PC-9 (cell line): ENCODE results near the gene CBLN4. TPM values are rescaled to one million over a fixed set of nuclear protein-coding genes. Genes with fewer than 3 reads are reported as not detected.

Experiments used
- BruUV-seq: library from RNA; stranded (reverse); fragments of 400-500 nt; replicated peaks from 2 replicates; lab custom pipeline; 2021; lab: Mats Ljungman, UMichigan
- CTCF ChIA-PET: fragments of 300-600 bp; sonication (Branson Sonifier 250); formaldehyde crosslinking; loops from one replicate; lab custom pipeline; 2022; ENCODE audit warnings: antibody characterized with exemption; lab: Charles Lee
- POLR2A ChIA-PET: fragments of 300-600 bp; sonication (Branson Sonifier 250); formaldehyde crosslinking; loops from one replicate; lab custom pipeline; 2022; ENCODE audit warnings: antibody characterized with exemption; ENCODE audit not compliant: unreplicated experiment; lab: Charles Lee
- DNase-seq, 2 experiments: peaks; one replicate each; pipeline versions ENCODE4 v3.0.0 to v3.0.0-alpha.2; 2015 to 2022; ENCODE audit warnings: mixed read lengths in 1 of 2
- H2AFZ ChIP-seq: fragments of 200-600 bp; sonication (generic); 2 replicates; pipeline ENCODE4 v1.8.1; 2017; ENCODE audit warnings: antibody characterized with exemption
- H3F3A ChIP-seq: fragments of 200-600 bp; sonication (generic); 2 replicates; pipeline ENCODE4 v1.8.1; 2017; ENCODE audit warnings: antibody characterized with exemption, mild to moderate bottlenecking, low read depth; ENCODE audit not compliant: insufficient read depth
- H3K27ac ChIP-seq: fragments of 200-600 bp; sonication (generic); 2 replicates; pipeline ENCODE4 v1.6.1; 2016; ENCODE audit warnings: mixed run types
- H3K27me3 ChIP-seq: fragments of 200-600 bp; sonication (generic); 2 replicates; pipeline ENCODE4 v1.6.1; 2016; ENCODE audit warnings: low read depth, mixed run types; ENCODE audit not compliant: insufficient read depth
- H3K36me3 ChIP-seq: fragments of 200-600 bp; sonication (generic); 2 replicates; pipeline ENCODE4 v1.6.1; 2016; ENCODE audit warnings: low read depth, mixed run types
- H3K4me1 ChIP-seq: fragments of 200-600 bp; sonication (generic); replicated peaks from 2 replicates; pipeline ENCODE4 v1.6.1; 2016; ENCODE audit warnings: mixed run types; ENCODE audit not compliant: insufficient read depth
- H3K4me2 ChIP-seq: fragments of 200-600 bp; sonication (generic); 2 replicates; pipeline ENCODE4 v1.6.1; 2017; ENCODE audit warnings: mixed run types
- H3K4me3 ChIP-seq: fragments of 200-600 bp; sonication (generic); 2 replicates; pipeline ENCODE4 v1.6.1; 2016; ENCODE audit warnings: mixed run types
- H3K79me2 ChIP-seq: fragments of 200-600 bp; sonication (generic); 2 replicates; pipeline ENCODE4 v1.6.1; 2017; ENCODE audit warnings: low read depth, mixed run types
- H3K9me2 ChIP-seq: fragments of 200-600 bp; sonication (generic); 2 replicates; pipeline ENCODE4 v1.8.1; 2017; ENCODE audit warnings: mild to moderate bottlenecking; ENCODE audit not compliant: insufficient read depth
- H3K9me3 ChIP-seq: fragments of 200-600 bp; sonication (generic); 2 replicates; pipeline ENCODE4 v1.8.1; 2016; ENCODE audit warnings: low read depth; ENCODE audit not compliant: insufficient read depth
- H4K20me1 ChIP-seq: fragments of 200-600 bp; sonication (generic); 2 replicates; pipeline ENCODE4 v1.8.1; 2017; ENCODE audit not compliant: insufficient read depth
- EZH2 ChIP-seq: fragments of 200-600 bp; sonication (generic); IDR thresholded peaks from 2 replicates; pipeline ENCODE4 v1.8.0; 2017; ENCODE audit warnings: antibody characterized with exemption, low read depth
- intact Hi-C: fragments of 100-400 bp; cut with micrococcal nuclease; formaldehyde crosslinking; loops from one replicate; pipeline ENCODE4 v1.10.0; 2022; ENCODE audit not compliant: unreplicated experiment
- total RNA-seq: library from RNA; stranded (reverse); gene quantifications from 2 replicates; pipeline ENCODE4 v1.2.3, GENCODE V29; 2021
- TF ChIP-seq, protein P1 (sequence below): fragments of 200-600 bp; sonication (generic); conservative IDR thresholded peaks from 2 replicates; pipeline ENCODE4 v1.6.1; 2017; ENCODE audit warnings: mixed run types, antibody characterized with exemption, mild to moderate bottlenecking, moderate library complexity

Gene CBLN4
- total RNA-seq, 1 experiment from 2014 or later, result not detected

- intact Hi-C loops, result no loop called here
- H3F3A ChIP-seq, result no peaks in the 10 kb centered on the region
- H3K79me2 ChIP-seq, result no peaks in the 10 kb centered on the region
- no peak overlapping the region for H2AFZ ChIP-seq
- H4K20me1 ChIP-seq, result no peaks in the 10 kb centered on the region
- no peak overlapping the region for H3K27ac ChIP-seq
- H3K4me2 ChIP-seq, result no peak overlapping the region
- no peaks in the 10 kb centered on the region for H3K36me3 ChIP-seq
- ChIA-PET CTCF (no interaction called here), POLR2A (no interaction called here)
- H3K4me1 ChIP-seq, result no peaks in the 10 kb centered on the region
- no peak for TF ChIP-seq EZH2
- BruUV-seq, result no TSS peak
- no peaks in the 10 kb centered on the region for H3K9me3 ChIP-seq
- H3K4me3 ChIP-seq, result no peak overlapping the region
- peaks cover 5% of the 10 kb centered on the region; the same call in 1 of the 2 replicates for H3K27me3 ChIP-seq
- no peaks in the 10 kb centered on the region; the same call in 1 of the 2 replicates for H3K9me2 ChIP-seq
- DNase-seq, result no peak
Observed at GRCh38 chr20:56001106-56001785, 4.1 kb downstream of the CBLN4 start.

DNA sequence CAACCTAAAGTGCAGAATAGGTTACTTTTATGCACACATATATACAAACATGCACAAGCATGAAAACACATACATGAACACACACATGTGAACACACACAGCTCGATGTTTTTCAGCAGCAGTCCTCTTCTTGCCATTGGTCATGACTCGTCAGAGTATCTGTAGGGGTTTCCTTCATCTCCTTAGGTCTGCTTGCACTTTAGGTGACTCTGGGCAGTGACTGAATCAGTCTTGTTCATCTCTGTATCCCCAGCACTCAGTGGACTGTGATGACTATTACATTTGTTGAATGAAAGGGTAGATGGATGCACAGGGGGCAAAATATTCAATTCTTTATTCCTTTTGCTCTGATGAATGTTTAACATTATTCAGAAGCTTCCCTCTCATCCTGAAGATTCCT lies 26.8 kb downstream of the CBLN4 start:
- POLR2A ChIA-PET, result no interaction called here
- Histone ChIP-seq H2AFZ (no peak overlapping the region), H3K4me2 (no peak overlapping the region), H3K4me3 (no peak overlapping the region), H4K20me1 (no peaks in the 10 kb centered on the region), H3K9me3 (no peaks in the 10 kb centered on the region), H3K36me3 (no peaks in the 10 kb centered on the region), H3K4me1 (no peaks in the 10 kb centered on the region), H3K79me2 (no peaks in the 10 kb centered on the region), H3K27ac (no peak overlapping the region), H3K27me3 (no peaks in the 10 kb centered on the region), H3F3A (no peaks in the 10 kb centered on the region), H3K9me2 (no peaks in the 10 kb centered on the region)
- intact Hi-C loops, result no loop called here
- no TSS peak for BruUV-seq
- CTCF ChIA-PET, result no interaction called here
- no peak for TF ChIP-seq EZH2
- TF ChIP-seq, protein P1, sequence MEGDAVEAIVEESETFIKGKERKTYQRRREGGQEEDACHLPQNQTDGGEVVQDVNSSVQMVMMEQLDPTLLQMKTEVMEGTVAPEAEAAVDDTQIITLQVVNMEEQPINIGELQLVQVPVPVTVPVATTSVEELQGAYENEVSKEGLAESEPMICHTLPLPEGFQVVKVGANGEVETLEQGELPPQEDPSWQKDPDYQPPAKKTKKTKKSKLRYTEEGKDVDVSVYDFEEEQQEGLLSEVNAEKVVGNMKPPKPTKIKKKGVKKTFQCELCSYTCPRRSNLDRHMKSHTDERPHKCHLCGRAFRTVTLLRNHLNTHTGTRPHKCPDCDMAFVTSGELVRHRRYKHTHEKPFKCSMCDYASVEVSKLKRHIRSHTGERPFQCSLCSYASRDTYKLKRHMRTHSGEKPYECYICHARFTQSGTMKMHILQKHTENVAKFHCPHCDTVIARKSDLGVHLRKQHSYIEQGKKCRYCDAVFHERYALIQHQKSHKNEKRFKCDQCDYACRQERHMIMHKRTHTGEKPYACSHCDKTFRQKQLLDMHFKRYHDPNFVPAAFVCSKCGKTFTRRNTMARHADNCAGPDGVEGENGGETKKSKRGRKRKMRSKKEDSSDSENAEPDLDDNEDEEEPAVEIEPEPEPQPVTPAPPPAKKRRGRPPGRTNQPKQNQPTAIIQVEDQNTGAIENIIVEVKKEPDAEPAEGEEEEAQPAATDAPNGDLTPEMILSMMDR, result no peak
- DNase-seq, result no peak

DNA sequence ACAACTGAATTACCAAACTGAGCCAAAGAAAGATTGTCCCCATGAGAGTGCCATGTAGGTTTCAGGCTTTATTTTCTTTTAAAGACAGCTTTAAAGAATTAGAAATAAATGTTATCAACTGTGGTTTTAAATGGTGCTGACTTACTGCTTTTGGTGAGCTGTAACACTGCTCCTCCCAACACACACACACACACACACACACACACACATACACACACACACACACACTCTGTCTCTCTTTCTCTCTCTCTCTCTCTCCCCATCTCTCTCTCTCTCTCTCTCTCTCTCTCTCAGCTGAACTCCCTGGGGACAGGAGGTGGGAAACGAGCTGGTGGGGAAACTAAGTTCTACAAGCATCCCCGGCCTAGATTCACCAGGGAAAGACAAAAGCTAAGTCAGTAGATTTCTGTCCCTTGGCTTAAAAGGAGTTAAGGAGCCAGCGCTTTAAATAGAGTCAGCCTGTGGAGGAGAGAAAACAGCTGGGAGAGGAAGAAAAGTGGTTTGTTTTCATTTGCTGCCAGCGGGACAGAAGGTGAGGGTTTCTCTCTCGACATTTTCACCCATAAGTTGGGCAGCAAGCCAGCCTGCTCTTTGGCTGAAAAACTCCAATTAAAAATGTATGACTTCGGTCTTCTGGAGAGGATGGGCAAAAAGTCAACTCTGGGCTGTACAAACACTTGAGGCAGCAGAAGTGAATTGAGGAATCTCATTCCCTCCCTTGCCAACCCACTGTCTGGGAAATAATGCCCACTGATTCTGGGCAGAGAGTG lies 27.4 kb downstream of the CBLN4 start:
- Histone ChIP-seq H2AFZ (no peak overlapping the region), H3K79me2 (no peaks in the 10 kb centered on the region), H3K27me3 (no peaks in the 10 kb centered on the region), H3K4me2 (no peak overlapping the region), H3K9me2 (no peaks in the 10 kb centered on the region), H3K9me3 (no peaks in the 10 kb centered on the region), H3K27ac (no peak overlapping the region), H3K36me3 (no peaks in the 10 kb centered on the region), H3K4me1 (no peaks in the 10 kb centered on the region), H3F3A (no peaks in the 10 kb centered on the region), H4K20me1 (no peaks in the 10 kb centered on the region), H3K4me3 (no peak overlapping the region)
- CTCF ChIA-PET, result no interaction called here
- no peak for DNase-seq
- intact Hi-C loops, result no loop called here
- POLR2A ChIA-PET, result no interaction called here
- no TSS peak for BruUV-seq
- no peak for TF ChIP-seq EZH2
- TF ChIP-seq, protein P1, result no peak
